GM18909 (cell line): ENCODE results near the gene ARIH2.

Experiments used
- ATAC-seq: cut with Tn5 transposase; IDR thresholded peaks from one replicate; pipeline ENCODE4 v1.9.1; 2021; ENCODE audit warnings: mild to moderate bottlenecking; ENCODE audit not compliant: unreplicated experiment, poor library complexity

ARIH2 gene

DNA sequence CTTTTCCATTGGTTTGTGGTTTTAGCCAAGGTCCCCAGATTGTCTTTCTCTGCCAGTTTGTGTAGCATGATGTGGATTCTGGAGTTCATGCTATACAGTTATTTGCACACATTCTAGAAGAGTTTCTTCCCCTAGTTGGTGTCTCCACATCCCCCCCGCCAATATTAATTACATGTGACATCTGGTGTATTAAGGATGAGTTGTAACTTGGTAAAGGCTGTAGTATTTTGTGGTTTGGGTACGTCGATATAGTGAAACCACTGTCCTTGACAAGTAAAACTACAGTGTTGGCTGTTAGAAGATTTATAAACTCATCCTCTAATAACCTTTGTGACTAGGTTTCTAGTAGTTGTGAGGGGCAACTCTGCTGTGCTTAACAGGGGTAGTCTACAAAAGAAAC lies 47.7 kb downstream of the ARIH2 start:
- no peak for ATAC-seq

DNA sequence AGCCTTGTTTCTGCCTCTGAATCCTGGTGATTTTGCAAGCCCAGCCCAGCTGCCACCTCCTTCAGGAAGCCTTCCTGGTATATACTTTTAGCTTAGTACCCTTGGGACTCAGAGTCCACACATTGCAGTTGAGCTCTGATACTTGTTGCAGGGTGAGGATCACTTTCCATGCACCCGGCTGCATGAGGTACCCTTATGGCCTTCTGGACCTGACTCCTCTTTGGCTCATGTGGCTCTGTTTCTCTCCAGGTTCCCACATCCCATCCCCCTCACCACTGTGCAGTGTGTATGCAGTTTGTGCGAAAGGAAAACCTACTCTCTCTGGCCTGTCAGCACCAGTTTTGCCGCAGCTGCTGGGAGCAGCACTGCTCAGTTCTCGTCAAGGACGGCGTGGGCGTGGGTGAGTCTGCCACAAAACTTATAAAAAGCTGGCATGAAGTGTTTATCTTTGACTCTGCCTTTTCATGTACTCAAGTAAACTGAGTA lies 48.3 kb downstream of the ARIH2 start:
- no peak for ATAC-seq

DNA sequence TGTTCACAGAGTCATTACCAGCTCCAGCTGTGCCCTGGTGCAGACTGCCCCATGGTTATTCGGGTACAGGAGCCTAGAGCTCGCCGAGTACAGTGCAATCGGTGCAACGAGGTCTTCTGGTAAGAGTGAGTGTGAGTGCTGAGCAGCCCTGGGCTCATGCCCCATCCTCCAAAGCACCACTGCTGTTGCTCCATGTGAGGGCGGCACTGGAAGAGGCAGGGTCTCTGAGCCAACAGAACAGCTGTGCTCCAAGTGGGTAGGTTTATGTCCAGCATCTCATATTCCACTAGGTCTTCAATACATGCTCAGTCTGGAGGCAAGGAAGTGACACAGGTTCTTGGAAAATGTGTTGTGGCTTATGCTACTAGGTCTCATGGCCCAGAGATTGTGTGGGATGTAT lies 51.9 kb downstream of the ARIH2 start:
- ATAC-seq, result no peak

DNA sequence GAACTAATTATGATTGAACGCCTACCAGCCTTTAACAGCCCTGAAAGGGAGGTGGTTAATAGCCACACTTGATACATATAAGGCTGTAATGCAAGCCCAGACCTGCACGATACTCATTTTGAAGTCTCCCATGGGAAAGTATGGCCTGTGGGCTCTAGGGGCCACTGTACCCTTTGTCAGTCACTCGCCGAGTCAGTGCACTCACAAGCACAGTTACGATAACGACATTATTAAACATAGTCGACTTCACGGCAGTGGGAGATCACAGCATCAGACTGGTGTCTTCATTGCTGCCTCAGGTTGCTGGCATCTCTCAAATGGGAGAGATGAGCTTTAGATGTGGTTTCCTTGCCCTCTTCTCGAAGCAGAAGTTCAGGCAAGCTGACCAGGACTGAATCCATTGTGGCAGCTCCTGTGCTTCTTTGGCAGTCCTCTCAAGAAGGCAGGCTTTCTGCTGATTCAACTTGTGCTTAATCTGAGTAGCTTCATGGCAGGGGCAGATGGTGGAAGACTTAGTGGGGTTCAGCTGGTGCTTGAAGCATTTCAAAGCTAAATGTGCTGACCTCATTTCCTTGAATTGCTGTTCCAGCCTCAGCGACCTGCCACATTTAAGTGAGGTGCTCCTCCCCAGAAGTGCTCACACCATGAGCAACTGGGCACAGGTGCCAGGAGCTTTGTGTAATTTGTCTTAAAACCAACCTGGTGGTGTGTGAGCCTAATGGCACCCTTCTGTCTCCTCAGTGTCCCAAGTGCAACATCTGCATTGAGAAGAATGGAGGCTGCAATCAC lies 55.6 kb downstream of the ARIH2 start:
- ATAC-seq, result no peak

DNA sequence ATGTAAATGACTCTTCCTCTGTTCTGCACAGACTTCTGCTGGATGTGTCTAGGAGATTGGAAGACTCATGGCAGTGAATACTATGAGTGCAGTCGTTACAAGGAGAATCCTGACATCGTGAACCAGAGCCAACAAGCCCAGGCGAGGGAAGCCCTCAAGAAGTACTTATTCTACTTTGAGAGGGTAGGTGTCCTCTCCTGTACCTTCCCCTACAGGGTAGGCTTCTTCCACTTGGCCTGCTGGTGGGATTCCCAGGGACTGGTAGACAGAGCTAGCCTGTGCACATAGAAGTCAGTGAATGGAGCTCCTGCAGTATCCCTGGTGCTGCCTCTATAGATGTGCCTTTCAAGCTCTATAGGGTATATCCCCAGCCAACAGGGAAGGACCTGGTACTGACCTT lies 60.8 kb downstream of the ARIH2 start:
- no peak for ATAC-seq

DNA sequence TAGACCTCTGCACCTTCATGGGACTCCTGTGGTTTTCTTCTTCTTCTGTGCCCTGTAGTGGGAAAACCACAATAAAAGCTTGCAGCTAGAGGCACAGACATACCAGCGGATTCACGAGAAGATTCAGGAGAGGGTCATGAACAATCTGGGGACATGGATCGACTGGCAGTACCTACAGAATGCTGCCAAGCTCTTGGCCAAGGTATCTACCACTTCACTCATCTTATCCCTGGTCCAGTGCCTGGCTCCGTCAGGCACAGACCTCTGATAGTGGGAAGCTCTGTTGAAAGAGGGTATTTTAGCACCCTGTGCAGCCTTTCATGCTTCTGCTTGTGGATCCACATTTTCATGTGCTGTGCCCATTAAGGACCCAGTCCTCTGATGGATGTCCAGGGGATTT lies 61.7 kb downstream of the ARIH2 start:
- no peak for ATAC-seq

DNA sequence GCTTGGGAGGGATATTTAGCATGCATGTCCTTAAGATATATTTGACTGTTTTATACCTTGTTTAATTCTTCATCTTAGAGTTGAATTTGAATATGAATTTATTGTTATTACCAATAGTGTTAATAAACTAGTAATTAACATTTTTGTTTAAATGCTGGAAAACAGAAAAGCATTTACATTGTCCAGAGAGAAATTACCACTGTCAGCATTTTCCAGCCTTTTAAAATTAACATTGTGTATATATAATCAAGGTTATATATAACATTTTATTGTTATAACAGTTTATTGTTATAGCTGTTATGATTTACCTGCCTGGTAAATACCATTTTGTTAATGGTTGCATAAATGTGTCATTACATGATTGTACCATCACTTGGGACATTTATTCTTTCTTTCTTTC lies 63.4 kb downstream of the ARIH2 start:
- no peak for ATAC-seq

DNA sequence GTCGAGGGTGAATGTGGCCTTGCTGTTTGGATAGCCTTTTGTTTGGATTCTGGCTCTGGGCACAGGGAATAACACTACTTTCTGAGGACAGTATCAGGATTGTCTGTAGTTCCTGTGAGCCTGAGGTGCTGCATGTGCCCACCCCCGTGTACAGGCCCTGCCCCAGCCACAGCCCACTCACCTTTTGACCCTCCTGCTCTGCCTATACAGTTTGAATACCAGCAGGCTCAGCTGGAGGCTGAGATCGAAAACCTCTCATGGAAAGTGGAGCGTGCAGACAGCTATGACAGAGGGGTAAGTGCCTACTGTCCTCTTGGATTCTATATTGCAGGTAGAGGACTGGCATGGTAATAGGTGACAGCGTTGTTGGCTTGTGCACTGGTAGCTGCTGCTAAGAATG lies 64.0 kb downstream of the ARIH2 start:
- ATAC-seq, result no peak

DNA sequence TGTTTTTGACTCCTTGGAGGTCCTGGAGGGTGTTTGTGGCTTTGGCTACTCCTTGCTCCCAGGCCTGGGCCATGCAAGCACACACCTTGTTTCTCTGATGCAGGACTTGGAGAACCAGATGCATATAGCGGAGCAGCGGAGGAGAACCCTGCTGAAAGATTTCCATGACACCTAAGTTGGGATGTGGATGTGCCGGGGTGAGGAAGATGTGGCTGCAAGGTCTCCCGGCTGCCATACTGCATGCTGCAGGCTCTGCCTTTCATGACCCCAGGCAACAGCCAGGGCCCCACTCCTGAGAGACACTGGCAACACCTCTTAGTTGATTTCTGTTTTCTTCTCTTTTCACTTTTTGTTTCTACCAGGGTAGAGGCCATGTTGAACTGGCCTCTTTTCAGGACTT lies 64.5 kb downstream of the ARIH2 start:
- ATAC-seq, result no peak

DNA sequence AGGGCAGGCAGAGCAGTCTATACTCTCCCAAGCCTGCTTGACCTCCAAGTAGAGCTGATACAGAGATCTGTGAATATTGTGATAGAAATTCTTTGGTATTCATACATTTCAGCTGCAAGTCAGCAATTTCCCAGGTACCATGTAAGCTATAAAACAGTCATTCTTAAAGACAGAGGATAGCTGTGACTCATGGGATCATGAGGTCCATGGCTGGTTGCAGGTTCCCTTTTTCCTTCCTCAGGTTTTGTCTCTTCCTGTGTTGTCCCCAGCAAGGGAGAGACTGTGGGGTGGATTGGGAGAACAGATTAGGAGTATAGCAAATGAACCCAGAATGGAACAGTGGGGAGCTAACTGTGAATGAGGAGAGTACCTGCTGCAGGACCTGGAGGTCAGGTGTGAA lies 66.0 kb downstream of the ARIH2 start:
- ATAC-seq, result no peak

DNA sequence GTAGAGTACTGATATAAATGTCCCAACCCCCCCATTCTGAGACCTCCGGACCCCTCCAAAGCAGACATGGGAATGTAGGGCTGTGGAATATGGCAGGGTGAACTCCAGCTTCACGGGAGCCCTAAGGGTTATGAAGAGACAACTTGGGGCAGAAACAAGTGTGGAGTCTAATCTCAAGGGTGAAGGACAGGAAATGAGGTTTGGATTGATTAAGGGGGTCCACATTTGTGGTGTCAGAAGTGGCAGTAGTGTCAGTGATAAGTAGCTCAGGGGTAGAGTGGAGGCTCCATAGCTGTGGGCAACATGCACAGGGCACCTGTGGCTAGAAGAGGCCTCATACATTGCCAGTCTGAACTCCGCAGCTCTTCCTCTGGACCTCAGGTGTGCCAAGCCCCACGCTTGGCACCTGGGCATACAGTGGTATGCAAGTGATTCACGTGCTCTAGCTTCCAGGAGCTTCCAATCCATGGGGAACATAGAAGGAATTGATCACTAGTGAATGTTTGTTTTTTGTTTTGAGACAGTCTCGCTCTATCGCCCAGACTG lies 67.3 kb downstream of the ARIH2 start:
- no peak for ATAC-seq

DNA sequence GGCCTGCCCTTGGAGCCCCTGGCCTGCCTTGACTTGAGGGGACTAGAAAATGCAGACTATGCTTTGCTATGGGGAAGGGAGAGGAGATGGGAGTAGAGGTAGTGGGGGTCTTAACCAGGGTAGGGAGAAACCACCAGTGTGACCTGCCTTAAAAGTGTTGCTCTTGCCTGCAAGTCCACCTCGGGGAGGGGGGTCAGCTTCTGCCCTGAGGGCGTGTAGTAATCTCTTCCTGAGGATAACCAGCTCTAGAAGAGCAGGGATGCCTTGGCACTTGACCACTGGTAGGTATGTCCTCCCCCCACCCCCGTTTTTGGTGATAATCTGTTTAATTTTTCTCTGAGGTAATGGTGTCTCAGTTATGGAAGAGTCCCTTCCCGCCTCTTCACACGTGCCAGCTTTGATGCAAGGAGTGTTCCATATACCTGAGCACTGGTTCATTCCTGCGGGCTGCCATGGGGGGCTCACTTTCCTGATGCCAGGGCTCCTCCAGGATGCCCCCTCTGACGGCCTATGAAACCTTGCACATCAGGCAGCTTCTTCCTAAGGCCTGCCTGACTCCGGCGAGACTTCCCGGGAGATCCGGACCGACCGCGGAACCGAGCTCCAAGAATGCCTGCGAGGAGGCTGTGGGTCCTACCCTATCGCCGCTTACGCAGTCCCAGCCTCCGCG lies 70.6 kb downstream of the ARIH2 start:
- ATAC-seq, result no peak

DNA sequence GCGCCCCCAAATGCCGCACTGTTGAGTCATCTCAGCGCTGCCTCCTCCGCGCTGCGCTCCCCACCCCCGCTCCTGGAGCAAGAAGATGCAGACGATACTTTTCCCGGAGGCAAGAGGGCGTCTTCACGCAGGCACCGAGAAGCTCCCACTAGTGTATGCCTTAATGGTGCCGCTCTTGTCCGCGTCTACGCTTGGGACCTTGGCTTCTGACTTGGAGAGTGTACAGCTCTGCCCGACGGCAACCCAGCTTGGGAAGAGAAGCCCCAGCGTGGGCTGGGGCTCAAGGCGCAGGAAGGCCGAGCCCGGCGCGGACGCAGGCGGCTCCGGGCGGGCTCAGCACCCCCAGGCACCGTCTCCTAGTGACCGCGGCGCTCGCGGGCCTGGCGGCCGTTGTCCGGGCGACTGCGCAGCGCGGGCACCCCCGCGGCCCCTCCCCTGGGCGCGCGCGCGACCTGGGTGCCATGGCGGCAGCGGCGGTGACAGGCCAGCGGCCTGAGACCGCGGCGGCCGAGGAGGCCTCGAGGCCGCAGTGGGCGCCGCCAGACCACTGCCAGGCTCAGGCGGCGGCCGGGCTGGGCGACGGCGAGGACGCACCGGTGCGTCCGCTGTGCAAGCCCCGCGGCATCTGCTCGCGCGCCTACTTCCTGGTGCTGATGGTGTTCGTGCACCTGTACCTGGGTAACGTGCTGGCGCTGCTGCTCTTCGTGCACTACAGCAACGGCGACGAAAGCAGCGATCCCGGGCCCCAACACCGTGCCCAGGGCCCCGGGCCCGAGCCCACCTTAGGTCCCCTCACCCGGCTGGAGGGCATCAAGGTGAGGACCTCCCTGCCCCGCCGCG lies 71.4 kb downstream of the ARIH2 start, which contains the start of gene P4HTM:
TSS of gene P4HTM (plus strand) at position 446 of the 840 bp plus-strand sequence. CDS start at position 462, 16 bp downstream.
- peak; percentile 49 for ATAC-seq

DNA sequence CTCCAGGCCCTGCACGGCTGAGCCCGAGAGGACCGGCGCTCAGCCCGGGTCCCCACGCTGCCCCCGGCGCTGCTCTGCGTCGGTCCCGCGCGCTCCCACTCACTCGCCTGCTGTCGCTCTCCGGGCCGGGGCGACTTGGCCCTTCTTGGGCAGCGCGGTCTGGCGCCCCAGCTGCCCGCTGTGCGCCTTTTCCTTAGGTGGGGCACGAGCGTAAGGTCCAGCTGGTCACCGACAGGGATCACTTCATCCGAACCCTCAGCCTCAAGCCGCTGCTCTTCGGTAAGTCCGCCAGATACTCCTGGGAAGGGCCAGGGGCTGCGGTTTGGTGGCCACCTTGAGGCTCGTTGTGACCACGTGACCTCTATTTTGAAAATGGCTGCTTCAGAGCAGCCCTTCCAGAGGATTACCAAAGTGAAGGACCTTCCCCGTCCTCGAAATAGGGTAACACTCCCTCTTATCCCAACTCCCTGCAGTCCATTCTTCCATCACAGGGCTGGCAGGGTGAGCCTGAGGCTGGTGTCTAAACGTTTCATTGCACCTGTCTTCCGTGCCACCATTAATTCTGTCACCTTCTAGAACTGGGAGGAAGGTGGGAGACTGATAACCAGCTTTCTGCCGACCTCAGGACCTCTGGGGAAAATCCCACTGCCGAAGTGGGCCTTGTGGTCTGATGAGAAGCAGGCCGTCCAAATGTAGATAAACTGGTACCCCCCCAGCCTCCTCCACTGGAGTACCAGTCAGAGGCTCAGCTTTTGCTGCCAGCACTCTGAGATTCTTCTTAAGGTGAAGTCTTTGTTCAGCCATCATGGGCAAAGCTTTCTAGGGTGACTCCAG lies 72.2 kb downstream of the ARIH2 start:
- no peak for ATAC-seq

DNA sequence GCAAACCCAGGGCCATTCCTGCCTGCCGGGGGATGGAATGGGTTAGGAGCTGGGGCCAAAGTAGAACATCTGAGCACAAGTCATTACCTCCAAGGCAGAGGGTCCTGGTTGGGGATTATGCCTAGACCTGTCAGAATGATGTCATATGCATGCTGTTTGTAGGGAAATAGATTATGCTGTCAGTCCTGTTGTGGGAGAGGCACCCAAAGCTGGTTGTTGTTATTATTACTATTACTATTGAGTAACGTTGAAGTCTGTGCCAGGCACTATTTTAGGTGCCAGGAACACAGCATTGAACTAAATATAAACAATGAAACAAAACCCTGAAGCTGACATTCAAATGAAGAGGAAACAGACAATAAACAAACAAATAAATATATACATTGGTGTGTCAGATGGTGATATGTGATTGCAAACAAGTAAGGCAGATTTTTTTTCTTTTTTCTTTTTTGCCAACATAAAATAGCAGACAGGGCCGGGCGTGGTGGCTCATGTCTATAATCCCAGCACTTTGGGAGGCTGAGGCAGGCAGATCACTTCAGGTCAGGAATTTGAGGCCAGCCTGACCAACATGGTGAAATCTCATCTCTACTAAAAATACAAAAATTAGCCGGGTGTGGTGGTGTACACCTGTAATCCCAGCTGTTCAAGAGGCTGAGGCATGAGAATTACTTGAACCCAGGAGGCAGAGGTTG lies 73.4 kb downstream of the ARIH2 start:
- no peak for ATAC-seq

DNA sequence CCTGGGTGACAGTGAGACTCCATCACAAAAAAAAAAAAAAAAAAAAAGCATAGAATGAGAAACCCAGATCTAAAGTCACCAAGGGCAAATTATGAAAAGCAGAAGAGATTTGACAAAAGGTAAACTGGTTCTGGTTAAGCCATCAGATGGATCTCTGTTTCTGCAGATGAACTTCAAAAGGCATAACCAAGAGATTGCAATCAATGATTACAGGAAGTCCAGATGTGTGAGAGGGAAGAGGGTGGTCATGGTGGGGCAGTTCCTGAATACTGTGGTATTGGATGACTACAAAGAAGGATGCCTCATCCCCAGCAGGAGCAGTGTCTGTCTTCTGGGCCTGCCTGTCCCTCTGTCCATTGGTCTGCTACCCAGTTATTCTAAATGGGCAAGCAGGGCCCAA lies 75.2 kb downstream of the ARIH2 start:
- no peak for ATAC-seq

DNA sequence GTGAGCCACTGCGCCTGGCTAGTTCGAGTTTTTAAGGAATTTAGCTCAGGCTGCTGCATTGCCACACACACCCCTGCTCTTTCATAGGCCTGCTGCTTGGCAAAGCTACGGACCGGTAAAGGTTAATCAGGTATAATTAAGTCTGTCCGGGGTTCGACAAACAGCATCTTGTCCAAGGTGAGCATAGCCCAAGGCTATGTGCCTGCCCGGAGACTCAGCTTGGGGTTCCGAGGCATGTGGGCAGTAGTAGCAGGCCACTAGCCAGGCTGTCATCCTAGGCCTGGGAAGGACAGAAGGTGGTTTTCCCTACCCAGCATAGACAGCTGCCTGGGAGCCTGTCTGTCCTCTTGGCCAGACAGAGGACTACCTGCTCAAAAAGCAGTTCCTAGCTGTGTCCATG lies 78.0 kb downstream of the ARIH2 start:
- no peak for ATAC-seq

DNA sequence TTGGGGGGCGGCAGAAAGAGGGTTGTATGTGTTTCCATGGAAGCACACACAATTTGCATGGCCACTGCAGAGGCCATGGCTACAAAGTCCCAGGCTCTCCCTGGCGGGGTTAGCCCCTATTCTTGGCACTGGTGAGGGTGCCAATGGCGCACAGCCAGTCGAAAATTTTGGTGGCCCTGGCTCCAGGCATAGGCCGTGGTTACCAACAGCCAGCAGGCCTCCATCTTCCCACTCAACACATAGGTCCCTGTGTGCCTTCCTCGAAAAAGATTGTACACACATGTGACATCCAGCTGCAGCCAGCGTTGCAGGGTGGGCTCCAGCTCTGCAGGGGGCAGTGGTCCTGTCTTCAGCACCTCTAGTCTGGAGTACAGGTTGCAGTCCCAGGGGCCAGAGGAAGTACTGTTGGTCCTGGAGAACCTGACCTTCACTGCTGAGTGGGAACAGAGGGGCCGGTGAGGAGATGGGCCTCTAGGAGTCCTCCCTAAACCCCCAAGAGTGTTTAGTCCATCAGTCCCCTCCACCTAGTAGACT lies 78.5 kb downstream of the ARIH2 start:
- ATAC-seq, result no peak
